Measurements from ENCODE around the gene CPSF6.

- TF ChIP-seq, protein P1, sequence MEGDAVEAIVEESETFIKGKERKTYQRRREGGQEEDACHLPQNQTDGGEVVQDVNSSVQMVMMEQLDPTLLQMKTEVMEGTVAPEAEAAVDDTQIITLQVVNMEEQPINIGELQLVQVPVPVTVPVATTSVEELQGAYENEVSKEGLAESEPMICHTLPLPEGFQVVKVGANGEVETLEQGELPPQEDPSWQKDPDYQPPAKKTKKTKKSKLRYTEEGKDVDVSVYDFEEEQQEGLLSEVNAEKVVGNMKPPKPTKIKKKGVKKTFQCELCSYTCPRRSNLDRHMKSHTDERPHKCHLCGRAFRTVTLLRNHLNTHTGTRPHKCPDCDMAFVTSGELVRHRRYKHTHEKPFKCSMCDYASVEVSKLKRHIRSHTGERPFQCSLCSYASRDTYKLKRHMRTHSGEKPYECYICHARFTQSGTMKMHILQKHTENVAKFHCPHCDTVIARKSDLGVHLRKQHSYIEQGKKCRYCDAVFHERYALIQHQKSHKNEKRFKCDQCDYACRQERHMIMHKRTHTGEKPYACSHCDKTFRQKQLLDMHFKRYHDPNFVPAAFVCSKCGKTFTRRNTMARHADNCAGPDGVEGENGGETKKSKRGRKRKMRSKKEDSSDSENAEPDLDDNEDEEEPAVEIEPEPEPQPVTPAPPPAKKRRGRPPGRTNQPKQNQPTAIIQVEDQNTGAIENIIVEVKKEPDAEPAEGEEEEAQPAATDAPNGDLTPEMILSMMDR (IDR thresholded peaks at IDR 0.05): no peak
- no peak for TF ChIP-seq ZFX (IDR thresholded peaks at IDR 0.05; ENCODE audit: borderline replicate concordance)
Measured at GRCh38 chr12:69247268-69248018, 8.1 kb downstream of the CPSF6 start.

All from 22Rv1 (cell line).